Bone marrow (tissue), 2 donors: ENCODE measurements around the gene BET1L.
"Not testable (repeated sequence)": the region's sequence is repeated elsewhere in the genome, so short reads cannot be mapped to it uniquely, and the experiment has no call there.

Source experiments
- DNase-seq, 2 donors: peaks; one replicate each; lab custom pipeline; 2025; lab: John Stamatoyannopoulos, UW

Gene BET1L

GRCh38 chr11:207208-207862 lies at the start of gene BET1L, which contains the start of gene RIC8A:
BET1L (minus strand) TSS chr11:207399; CDS start chr11:207321, 78 bp downstream.
RIC8A (plus strand) TSS chr11:207708; CDS start chr11:208855, 1,147 bp downstream.
- peak; percentile 96 to 98 for DNase-seq

- DNase-seq = no peak
Measured at GRCh38 chr11:255816-256215, 48.6 kb upstream of the BET1L start.

DNA sequence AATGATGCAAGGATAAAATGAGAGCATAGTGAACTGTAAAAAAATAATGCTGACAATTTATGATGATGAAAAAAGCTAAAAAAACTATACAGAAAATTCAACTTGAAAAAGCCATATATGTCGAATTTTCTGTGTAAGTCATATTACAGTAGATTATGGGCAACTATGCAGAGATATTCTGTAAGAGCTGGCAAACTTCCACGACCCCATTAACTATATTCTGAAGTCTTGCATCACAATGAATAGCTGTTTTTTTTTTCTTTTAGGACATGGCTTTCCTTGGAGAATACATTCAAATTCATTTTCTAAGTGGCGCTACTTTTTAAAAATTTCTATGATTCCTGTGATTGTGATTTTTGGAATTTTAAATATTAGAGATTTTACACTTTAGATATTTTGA lies 48.0 kb upstream of the BET1L start:
- no peak for DNase-seq

GRCh38 chr11:253886-254270 lies 46.7 kb upstream of the BET1L start:
- DNase-seq = no peak

DNA sequence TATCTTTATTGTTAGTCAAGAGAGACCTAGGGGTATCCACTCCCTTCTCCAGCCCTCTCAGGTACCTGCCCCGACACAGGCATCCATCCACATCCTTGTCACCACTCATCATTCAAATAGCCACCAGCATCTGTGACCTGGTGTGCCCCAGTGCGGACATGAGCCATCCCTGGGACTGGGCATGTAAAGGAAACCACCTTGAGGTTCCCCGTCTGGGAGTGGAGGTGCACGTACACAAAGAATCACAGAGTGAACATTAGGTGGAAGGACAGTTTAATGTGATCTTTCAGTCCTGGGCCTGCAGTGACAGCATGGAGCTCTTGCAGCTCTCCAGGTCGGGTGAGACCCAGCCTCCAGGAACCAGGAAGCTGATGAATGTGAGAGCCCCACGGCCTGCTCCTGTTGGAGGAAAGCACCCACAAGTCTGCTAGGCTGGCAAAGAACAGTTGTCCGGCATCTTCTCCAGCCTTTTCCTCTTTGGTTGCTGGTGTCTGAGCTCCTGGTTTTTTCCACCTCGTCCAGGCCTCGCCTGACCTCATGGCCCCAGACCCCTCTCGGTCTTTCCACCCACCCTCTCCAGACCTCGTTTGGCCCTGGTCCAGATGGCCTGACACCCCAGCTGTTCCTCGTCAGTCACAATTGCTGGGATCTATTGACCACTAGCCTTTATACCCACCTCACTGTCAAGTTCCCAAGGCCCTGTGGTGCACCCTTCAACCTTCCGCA lies 46.1 kb upstream of the BET1L start:
- DNase-seq = no peak

DNA sequence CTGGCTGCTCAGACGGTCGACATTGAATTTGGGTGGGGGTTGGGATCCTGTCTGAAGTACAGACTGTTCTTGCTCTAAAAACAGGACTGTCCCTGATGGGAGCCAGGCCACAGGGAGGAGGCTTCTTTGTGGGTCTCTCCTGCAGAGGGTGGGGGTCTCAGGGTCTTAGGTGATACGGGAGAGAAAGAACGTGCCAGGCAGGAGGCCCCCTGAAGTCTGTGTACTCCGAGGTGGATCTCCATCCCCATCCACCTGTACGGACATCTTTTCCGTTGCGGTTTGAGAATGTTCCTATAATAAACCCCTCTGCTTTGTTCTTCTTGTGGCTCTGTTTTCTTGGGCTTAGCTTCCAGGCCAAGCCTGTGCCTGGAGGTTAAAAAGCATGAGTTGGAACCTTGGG lies 45.5 kb upstream of the BET1L start:
- no peak for DNase-seq

DNA sequence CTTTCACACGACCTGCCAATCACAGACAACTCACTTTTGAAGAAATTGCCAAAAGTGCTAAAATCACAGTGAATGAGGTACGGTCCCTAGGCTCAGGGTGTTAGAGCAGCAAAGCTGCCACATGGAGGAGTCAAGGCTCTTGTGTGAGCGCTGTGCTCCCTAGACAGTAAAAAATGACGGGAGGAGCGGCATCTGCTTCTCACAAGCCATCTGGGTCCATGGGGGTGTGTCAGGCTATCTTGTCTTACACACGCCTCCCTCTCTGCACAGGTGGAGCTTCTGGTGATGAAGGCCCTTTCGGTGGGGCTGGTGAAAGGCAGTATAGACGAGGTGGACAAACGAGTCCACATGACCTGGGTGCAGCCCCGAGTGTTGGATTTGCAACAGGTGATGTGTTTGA lies 44.4 kb upstream of the BET1L start:
- DNase-seq = no peak

DNA sequence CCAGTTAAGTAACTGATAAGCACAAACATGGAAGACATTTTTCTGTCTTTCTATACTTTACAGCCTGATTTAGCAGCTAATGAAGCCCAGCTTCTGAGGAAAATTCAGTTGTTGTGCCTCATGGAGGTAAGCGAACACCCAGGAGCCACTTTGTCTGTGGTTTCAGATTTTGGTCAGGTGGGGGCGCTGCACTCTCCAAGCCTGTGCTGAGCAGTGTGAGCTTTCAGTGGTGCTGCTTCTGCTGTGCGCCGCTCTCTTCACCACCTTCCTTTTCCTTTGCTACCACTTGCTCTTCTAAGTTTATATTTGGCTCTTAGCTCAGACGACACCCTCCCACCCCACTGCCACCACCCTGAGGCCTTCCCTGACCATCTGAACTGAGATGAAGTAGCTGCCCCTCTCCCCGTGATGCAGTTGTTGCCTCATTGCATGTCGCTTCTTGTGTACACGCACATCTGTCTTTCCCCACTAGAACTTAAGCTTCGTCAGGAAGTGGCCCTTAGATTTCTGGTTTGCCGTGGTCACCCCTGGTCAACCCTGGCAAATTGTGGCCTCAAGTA lies 43.6 kb upstream of the BET1L start:
- DNase-seq = peak; percentile 24 to 53

DNA sequence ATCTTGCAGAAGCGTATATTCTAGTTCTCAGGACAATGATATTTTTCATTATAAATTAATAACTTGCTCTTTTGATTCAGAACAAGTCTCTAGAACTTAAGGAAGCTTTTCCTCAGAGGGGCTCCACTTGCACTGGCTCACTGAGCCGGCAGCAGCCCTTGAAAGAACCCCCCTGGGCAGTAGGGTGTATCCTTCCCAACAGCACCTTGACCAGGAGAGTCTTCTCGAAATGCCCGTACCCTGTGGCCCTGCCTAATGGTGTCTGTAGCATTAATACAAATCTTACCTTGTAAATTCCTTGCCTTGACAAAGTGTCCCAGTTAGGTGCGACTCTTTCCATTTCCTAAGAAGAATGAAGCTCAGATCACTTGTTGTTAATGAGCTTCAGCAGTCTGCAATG lies 43.1 kb upstream of the BET1L start:
- no peak for DNase-seq

GRCh38 chr11:249062-249461 lies 41.9 kb upstream of the BET1L start:
- no peak for DNase-seq

DNA sequence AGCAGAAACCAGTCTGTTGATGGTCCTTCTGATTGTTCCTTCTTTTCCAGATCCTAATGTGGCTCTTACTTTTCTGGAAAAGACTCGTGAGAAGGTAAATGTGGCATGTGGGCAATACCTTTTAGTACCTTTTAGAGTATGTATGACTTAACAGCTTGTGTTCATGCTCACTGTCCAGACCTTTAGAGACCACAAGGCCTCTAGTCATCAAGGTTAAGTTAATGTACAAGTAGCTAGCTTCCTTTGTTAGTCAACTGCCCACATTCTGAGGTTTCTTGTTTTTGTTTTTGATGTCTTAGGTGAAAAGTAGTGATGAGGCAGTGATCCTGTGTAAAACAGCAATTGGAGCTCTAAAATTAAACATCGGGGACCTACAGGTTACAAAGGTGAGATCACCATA lies 37.2 kb upstream of the BET1L start:
- DNase-seq = no peak

DNA sequence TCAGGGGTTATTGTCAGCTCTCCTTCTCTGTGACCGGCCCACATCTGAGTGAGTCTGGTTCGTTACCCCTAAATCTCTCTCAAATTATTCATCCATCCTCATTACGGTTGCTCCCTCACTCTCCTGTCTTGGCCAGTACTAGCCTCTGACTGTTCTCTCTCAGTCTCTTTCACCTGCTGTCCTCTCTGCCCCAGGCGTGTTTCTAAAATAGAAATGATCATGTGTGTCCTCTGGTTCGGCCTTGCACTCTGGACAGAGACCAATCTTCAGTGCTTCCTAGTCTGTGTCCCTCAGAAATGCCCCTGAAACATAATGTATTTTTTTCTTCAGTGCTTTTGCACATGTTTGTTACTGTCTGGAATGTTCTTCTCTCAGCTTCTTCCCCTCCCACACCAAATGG lies 34.4 kb upstream of the BET1L start:
- no peak for DNase-seq

DNA sequence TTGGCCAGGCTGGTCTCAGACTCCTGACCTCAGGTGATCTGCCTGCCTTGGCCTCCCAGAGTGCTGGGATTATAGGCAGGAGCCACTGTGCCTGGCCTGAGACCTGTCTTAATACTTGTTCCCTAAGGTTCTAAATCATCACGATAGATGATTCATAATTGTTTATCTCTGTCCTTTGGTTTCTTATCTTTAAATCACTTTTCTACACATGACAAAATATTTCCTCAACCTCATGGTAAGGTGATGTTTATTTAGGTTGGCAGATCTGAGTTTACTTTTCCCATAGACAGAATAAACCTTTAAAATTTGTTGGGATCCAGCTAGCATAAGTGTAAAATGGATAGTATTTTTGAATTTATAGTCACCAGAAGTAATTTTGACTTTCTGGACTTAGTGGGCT lies 33.1 kb upstream of the BET1L start:
- no peak for DNase-seq

DNA sequence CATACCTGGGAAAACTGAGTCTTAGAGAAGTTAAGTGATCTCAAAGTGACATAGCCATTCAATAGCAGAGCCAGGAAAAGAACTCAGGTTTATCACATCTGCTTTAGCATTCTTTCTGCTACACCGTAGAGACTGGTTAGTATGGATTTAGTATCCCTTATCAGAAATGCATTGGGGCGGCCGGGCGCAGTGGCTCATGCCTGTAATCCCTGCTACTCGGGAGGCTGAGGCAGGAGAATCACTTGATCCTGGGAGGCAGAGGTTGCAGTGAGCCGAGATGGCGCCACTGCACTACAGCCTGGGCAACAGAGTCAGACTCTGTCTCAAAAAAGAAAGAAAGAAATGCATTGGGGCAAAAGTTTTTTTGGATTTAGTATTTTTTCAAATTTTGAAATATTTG lies 31.1 kb upstream of the BET1L start:
- not testable (repeated sequence) for DNase-seq

DNA sequence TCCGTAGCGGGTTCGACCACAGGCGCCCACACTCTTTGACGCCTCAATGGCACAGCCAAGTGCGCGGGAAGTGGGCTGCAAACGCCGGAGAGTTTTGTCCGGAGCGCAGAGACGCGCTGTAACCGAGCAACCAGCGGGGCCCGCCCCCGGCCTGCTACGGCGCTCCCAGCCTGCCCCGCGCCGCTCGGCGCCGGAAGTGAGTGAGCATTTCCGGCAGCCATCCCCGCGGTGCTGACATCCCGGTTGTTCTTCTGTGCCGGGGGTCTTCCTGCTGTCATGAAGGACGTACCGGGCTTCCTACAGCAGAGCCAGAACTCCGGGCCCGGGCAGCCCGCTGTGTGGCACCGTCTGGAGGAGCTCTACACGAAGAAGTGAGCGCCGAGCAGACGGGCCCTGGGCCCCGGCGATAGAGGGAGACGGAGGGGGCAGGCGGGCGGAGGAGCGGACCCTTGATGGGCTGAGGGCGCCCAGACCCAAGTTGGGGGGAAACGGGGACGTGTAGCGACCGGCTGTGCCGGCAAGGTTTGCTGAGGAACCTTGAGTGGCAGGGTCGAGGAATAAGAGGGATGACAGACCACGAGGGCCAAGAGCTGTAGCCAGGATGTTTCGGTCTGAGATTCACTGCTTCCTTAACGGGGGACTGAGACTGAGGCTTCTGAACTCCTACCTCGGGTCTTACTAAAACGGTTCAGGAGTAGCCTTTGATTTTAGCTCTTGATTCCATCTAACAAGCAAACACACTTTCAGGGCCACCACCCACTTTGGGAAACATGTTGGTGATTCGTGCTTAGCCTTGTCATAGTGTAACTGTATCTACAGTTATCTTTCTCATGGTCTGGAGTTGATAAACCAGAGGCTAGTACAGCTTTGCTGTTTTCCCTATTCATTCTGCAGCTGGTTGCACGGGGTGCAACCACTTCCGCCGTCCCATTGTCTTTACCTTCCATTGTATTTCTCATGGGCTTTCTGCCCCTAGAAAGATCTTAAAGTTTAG lies 29.9 kb upstream of the BET1L start, which contains the start of gene PSMD13:
Gene PSMD13 (plus strand): TSS at position 203 of the 994 bp plus-strand sequence. CDS start 74 bp downstream, at position 277.
- DNase-seq = peak; percentile 67 to 89

DNA sequence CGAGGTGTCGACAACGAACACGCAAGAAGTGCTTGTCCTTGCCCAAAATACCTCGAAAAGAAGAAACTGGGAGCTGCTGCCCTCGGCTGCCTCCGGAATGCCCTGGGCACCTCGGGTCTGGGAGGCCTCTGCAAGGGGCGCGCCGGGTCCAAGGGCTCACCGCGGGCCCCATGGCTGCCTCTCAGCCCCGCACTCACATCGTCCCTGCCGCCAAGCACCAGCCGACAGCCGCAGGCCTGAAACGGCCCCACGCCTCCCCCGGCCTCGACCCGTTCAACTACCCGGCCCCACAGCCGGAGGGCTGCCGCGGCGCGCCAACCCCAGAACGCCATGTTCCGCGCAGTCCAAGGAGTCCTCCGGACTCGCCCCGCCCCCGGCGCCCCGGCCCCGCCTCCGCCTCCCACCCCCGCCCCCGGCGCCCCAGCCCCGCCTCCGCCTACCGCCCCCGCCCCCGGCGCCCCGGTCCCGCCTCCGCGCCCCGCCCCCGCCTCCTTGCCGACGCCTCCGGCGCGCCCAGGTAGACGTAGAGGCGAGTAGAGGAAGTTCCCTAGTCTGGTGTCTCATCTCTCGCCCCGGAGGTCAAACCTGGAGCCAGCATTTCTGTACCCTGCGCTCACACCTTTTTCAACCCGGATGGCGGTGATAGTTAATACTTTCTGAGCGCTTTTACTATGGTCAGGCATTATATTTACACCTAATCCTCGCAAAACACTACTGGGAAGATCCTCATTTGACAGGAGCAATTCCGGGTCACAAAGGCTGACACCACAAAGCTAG lies 29.0 kb upstream of the BET1L start, which contains the start of gene SIRT3:
Gene SIRT3 (minus strand): TSS at position 346 of the 777 bp plus-strand sequence. CDS start 14 bp downstream, at position 332.
- peak; percentile 56 to 89 for DNase-seq

DNA sequence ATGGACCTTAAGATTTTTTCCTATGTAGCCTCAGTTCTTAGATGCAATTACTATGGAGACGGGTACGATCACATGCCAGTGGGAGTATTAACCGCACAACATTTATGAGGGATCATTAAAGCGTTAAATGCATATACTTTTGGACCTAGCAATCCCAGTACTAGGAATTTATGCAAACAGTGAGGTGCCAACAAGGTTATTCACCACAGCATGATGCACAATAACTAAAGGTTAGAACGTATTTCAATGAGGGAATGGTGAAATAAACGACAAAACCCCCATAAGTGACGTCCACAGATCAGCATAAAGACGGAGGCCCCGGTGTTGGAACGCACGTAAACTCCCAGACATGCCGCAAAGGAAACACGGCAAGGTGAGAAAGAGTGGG lies 28.4 kb upstream of the BET1L start:
- peak in 1 of 2 donors; percentile 10 for DNase-seq

GRCh38 chr11:235180-235579 lies 28.0 kb upstream of the BET1L start:
- no peak for DNase-seq

DNA sequence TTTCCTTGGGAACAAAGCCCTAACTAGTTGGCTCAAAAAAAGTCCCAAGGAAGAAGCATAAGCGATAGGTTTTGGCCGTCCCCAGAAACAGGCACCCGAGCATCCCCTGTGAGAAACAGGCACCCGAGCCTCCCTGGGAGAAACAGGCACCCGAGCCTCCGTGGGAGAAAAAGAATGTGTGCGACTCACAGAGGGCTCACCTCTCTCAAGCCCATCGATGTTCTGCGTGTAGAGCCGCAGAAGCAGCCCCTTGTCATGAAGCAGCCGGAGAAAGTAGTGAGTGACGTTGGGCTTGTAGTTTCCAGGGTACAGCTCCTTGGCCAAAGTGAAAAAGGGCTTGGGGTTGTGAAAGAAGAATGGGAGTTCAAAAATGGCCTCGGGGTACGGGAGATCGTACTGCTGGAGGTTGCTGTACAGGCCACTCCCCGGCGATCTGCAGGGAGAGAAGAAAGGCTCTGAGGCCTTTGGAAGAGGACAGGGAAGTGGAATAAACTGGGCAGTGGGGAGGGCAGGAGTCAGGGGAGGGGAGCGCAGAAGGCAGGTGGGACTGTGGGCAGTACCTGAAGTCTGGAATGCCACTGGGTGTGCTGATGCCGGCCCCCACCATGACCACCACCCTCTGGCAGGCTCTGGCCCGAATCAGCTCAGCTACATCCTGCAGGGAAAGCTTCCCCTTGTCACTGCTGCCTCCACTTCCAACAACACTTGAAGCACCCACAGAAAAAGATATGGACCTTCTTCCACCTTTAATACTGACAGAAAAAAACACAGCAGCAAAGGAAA lies 25.8 kb upstream of the BET1L start:
- no peak for DNase-seq

DNA sequence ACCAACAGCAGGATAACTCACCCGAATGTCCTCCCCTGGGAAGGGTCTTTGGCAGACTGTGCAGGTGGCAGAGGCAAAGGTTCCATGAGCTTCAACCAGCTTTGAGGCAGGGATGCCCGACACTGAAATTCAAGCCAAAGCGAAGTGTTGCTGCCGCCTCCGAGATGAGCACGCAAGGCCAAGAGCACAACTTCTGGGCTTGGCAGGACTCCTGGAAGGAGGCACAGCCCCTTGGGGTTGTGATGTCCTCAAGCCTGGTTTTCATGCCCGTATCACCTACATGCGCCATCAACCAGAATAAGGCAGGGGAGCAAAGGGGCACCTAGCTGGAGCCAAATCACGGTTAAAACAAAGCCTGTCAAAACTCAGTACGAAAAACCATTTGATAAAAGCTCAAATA lies 23.2 kb upstream of the BET1L start:
- DNase-seq = no peak
